Activated T-cell treated with anti-CD3 and anti-CD28 coated beads, Interleukin-2, amount 50 U/mL, for 24 hours (primary cell): ENCODE data around the gene CAPN5.
"Not testable (repeated sequence)": the region's sequence is repeated elsewhere in the genome, so short reads cannot be mapped to it uniquely, and the experiment has no call there.

ENCODE experiments used
- DNase-seq: peaks from one replicate; pipeline ENCODE4 v3.0.0-alpha.2; 2020
- H3K27ac Mint-ChIP-seq: 2 replicates; pipeline ENCODE4 v1.8.0; 2020; ENCODE audit warnings: mild to moderate bottlenecking, mixed read lengths
- H3K27me3 Mint-ChIP-seq: 2 replicates; pipeline ENCODE4 v1.8.0; 2020; ENCODE audit warnings: mixed read lengths
- H3K36me3 Mint-ChIP-seq: 2 replicates; pipeline ENCODE4 v1.8.0; 2020; ENCODE audit warnings: low read depth, mixed read lengths
- H3K4me1 Mint-ChIP-seq: 2 replicates; pipeline ENCODE4 v1.8.0; 2020; ENCODE audit warnings: low read depth, mixed read lengths
- H3K4me3 Mint-ChIP-seq: 2 replicates; pipeline ENCODE4 v1.8.0; 2020; ENCODE audit warnings: mild to moderate bottlenecking, moderate library complexity, mixed read lengths
- H3K9me3 Mint-ChIP-seq: 2 replicates; pipeline ENCODE4 v1.8.0; 2020; ENCODE audit warnings: mixed read lengths

CAPN5 gene

DNA sequence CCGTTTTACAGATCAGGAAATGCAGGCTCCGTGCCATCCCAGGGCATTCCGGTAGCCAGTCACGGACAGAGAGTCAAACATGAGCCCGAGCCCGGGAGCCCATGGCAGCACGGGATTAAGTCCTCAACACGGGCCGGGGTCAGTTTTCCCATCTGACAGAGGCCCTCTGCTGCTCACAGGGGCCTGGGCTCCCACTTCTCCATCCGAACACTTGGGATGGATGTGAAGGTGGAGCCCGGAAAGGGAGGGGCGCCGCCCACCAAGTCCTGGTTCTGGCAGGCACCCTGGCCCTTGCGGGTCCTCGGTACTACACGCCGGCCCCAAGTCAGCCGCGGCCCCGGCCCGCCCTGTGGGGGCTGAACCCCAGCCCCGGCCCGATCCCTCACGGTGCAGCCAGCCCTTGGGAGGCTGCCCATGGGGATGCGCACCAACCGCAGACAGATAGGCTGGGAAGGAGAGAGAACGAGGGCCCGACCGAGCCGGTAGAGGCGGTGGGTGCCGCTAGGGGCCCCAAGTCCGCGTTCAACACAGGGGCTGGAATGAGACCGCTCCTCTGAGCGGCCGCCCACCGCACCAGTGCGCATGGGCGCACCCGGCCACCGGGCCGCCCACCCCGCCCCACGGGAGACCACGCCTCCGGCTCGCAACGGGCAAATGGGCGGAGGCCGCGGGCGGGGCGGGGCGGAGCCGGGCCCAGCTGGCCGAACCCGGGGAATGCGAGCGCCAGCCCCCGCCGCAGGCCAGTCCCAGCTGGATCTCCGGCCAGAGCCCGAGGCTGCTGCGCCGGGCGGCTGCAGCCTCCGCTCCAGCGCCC is at the start of gene CAPN5:
CAPN5 (plus strand) TSS at position 743 of the 814 bp plus-strand sequence. CDS start 17,916 bp downstream, outside the sequence.
- H3K27ac Mint-ChIP-seq, result peak within 1 kb of the TSS; percentile 77

DNA sequence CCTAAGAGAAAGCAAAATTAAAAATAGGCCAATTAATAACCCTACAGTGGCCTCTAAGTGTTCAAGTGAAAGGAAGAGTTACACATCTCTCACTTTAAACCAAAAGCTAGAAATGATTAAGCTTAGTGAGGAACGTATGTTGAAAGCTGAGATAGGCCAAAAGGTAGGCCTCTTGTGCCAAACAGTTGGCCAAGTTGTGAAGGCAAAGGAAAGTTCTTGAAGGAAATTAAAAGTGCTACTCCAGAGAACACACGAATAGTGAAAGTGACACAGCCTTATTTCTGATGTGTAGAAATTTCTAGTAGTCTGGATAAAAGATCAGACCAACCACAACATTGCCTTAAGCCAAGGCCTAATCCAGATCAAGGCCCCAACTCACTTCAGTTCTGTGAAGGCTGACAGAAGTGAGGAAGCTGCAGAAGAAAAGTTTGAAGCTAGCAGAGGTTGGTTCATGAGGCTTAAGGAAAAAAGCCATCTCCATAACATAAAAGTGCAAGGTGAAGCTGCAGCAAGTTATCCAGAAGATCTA is 48.3 kb upstream of the CAPN5 start:
- DNase-seq, H3K9me3 Mint-ChIP-seq, H3K27me3 Mint-ChIP-seq, H3K4me1 Mint-ChIP-seq, H3K4me3 Mint-ChIP-seq: not testable (repeated sequence)
- Mint-ChIP-seq H3K36me3 (peaks cover 21% of the 10 kb centered on the region), H3K27ac (peak overlapping the region; percentile 48)

More for the DNA sequence above, at the start of gene CAPN5:
- H3K27me3 Mint-ChIP-seq, result no peaks in the 10 kb centered on the region
- DNase-seq, result peak; percentile 93
- no peaks in the 10 kb centered on the region for H3K36me3 Mint-ChIP-seq
- peaks cover 12% of the 10 kb centered on the region for H3K4me1 Mint-ChIP-seq
- peak within 1 kb of the TSS; percentile 76 for H3K4me3 Mint-ChIP-seq
- H3K9me3 Mint-ChIP-seq, result peaks cover 2% of the 10 kb centered on the region

DNA sequence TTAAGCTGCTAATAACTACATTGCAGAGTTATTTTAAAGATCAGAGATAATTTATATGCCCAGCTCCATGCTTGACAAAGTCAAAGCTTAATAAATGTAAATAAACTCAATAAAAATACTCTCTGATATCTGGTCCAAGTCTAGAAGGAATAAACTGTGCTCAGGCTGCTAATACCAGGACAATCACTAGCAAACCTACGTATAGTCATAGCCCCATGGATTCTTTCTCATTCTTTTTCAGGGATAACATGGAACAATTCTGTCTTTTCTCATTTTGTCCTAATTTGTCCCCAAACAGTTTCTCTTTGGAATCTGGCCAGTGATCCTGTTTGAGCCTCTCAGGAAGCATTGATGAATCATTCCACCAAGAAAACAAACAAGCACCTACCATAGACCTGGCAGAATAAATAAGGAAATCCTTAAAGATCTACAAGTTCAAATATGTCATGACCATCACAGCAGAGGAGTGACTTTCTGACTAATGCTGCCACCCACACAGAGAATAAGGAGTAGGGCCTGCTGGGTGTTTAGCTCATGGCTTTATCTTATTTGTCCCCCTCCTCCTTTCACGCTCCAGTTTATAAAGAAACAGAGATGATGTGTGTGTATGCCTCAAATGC is 46.7 kb upstream of the CAPN5 start:
- H3K27me3 Mint-ChIP-seq, result no peaks in the 10 kb centered on the region
- no peak overlapping the region for H3K27ac Mint-ChIP-seq
- no peak for DNase-seq
- H3K9me3 Mint-ChIP-seq, result no peaks in the 10 kb centered on the region
- H3K4me1 Mint-ChIP-seq, result peaks cover 9% of the 10 kb centered on the region
- peaks cover 21% of the 10 kb centered on the region for H3K36me3 Mint-ChIP-seq
- H3K4me3 Mint-ChIP-seq, result no peak overlapping the region

DNA sequence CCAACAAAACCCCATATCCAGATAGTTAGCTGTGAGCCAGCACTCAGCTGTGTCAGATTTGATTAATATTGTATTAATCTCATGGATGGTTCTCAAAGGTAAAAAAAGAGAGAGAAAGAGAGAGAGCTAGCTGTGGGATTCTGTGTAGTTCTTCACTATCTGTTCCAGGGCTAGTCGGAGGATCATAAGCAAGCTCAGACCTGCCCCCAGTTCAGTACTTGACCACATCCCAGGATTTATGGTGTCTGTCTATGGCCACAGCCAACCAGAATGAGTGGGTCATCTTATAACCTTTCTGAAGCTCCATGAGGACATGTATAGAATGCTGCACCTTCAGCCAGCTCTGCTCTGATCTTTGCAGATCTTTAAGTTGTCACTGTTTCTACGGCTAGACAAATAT is 46.0 kb upstream of the CAPN5 start:
- H3K27me3 Mint-ChIP-seq, result no peaks in the 10 kb centered on the region
- no peak for DNase-seq
- no peak overlapping the region for H3K27ac Mint-ChIP-seq
- peaks cover 9% of the 10 kb centered on the region for H3K4me1 Mint-ChIP-seq
- no peak overlapping the region for H3K4me3 Mint-ChIP-seq
- peaks cover 21% of the 10 kb centered on the region for H3K36me3 Mint-ChIP-seq
- no peaks in the 10 kb centered on the region for H3K9me3 Mint-ChIP-seq

- H3K4me1 Mint-ChIP-seq, result no peaks in the 10 kb centered on the region
- DNase-seq, result no peak
- peaks cover 10% of the 10 kb centered on the region for H3K27me3 Mint-ChIP-seq
- peaks cover 8% of the 10 kb centered on the region for H3K36me3 Mint-ChIP-seq
- no peak overlapping the region for H3K4me3 Mint-ChIP-seq
- no peaks in the 10 kb centered on the region for H3K9me3 Mint-ChIP-seq
- no peak overlapping the region for H3K27ac Mint-ChIP-seq
Measured at GRCh38 chr11:77024745-77025144, 42.0 kb upstream of the CAPN5 start.

DNA sequence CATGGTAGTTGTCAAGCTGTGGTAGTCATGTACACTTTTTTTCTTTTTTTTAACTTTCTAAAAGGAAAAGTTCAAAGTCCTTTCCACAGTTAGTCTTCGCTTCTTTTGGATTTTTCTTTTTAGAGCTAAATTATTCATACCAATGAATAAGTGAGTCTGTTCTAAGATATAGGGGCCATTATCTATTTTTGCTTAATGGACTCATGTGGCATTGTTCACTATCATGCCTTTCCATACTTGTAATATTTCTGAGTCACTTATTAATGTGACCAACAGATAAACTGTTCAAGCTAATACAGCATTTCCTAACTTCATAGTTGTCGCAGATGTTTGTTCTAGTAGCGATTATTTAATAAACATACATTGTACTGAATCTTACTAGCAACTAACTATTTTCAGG is 40.5 kb upstream of the CAPN5 start:
- Mint-ChIP-seq H3K4me1 (no peaks in the 10 kb centered on the region), H3K4me3 (no peak overlapping the region), H3K9me3 (no peaks in the 10 kb centered on the region), H3K36me3 (peaks cover under 1% of the 10 kb centered on the region), H3K27me3 (peaks cover 25% of the 10 kb centered on the region), H3K27ac (no peak overlapping the region)
- no peak for DNase-seq

- DNase-seq, result no peak
- H3K4me1 Mint-ChIP-seq, result no peaks in the 10 kb centered on the region
- H3K27me3 Mint-ChIP-seq, result peaks cover 29% of the 10 kb centered on the region
- no peaks in the 10 kb centered on the region for H3K36me3 Mint-ChIP-seq
- no peak overlapping the region for H3K4me3 Mint-ChIP-seq
- H3K27ac Mint-ChIP-seq, result no peak overlapping the region
- H3K9me3 Mint-ChIP-seq, result no peaks in the 10 kb centered on the region
Measured at GRCh38 chr11:77026743-77027142, 40.0 kb upstream of the CAPN5 start.

DNA sequence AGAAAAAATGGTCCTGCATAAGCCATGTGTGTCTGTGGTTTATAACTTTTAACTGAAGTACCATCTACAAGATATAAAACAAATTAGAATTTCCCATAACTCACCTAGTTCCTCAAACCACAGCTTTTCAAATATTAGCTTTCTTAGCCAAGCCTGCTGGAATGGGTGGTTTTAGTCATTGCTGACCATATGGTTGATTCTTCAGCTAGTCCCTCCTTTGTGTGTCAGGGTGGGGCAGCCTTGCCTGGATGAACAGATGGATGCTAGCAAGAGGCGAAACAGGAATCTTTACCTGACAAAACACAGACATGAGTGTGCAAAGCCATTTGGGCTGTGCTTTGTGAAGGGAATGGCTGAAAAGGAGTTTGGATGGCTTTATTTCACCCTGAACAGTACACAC is 39.5 kb upstream of the CAPN5 start:
- no peaks in the 10 kb centered on the region for H3K4me1 Mint-ChIP-seq
- no peaks in the 10 kb centered on the region for H3K9me3 Mint-ChIP-seq
- no peak overlapping the region for H3K27ac Mint-ChIP-seq
- DNase-seq, result no peak
- no peaks in the 10 kb centered on the region for H3K36me3 Mint-ChIP-seq
- peaks cover 29% of the 10 kb centered on the region for H3K27me3 Mint-ChIP-seq
- no peak overlapping the region for H3K4me3 Mint-ChIP-seq

DNA sequence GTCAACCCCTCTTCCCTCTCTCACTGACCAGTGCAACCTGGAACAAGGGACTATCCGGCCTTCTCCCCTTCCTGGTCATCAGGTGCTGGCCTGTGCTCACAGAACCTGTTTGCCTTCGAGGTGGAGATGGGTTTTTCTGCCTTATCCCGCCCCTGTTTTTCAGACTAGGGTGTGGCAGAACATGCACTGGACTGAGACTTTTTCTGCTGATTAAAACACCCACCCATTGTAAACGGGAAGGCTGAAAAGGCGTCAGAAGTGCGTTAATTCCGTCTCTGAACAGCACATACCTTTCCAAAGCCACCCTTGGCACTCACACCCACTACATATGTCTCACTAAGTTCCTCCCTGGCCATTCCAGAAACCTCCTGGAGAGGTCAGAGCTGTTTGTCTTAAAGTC is 36.9 kb upstream of the CAPN5 start:
- Mint-ChIP-seq H3K4me3 (no peak overlapping the region), H3K27me3 (peaks cover 29% of the 10 kb centered on the region), H3K9me3 (no peaks in the 10 kb centered on the region), H3K36me3 (no peaks in the 10 kb centered on the region), H3K27ac (no peak overlapping the region), H3K4me1 (no peaks in the 10 kb centered on the region)
- DNase-seq, result no peak

DNA sequence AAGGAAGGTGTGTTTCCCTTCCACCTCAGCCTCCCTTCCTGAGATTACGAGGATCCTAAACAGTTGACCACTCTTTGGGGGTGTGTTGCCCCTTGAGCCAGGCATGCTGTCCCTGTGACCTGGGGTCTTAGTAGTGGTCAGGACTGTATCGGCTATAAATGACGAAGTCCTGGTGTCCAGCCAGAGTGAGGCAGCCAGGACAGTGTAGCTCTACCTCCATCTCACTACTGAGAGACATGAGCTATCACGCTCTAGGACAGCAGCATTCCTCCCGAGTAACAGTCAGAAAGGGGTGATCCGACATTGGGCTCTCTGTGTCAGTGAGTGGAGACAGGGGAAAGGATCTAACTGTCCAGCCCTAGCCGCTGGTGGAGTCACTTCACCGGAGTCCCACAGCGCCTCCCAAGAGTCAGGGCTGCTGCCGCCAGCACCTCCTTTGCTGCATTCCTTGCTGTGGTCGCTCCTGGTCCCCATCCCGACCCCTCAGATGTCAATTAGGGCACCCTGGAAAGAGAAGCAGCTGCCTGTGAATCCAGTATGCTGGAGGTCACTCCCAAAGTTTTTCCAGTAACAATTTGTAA is 35.8 kb upstream of the CAPN5 start:
- no peak for DNase-seq
- Mint-ChIP-seq H3K36me3 (no peaks in the 10 kb centered on the region), H3K27me3 (peaks cover 39% of the 10 kb centered on the region), H3K4me3 (no peak overlapping the region), H3K9me3 (no peaks in the 10 kb centered on the region), H3K4me1 (no peaks in the 10 kb centered on the region), H3K27ac (no peak overlapping the region)

GRCh38 chr11:77031599-77031998 is 35.2 kb upstream of the CAPN5 start:
- Mint-ChIP-seq H3K27me3 (peaks cover 44% of the 10 kb centered on the region), H3K36me3 (no peaks in the 10 kb centered on the region), H3K27ac (no peak overlapping the region), H3K4me1 (no peaks in the 10 kb centered on the region), H3K4me3 (no peak overlapping the region), H3K9me3 (no peaks in the 10 kb centered on the region)
- no peak for DNase-seq

- Mint-ChIP-seq H3K4me3 (no peak overlapping the region), H3K4me1 (peaks cover 7% of the 10 kb centered on the region), H3K36me3 (no peaks in the 10 kb centered on the region), H3K27ac (no peak overlapping the region), H3K9me3 (no peaks in the 10 kb centered on the region), H3K27me3 (peaks cover 55% of the 10 kb centered on the region)
- DNase-seq, result no peak
Measured at GRCh38 chr11:77035039-77035438, 31.7 kb upstream of the CAPN5 start.

GRCh38 chr11:77035580-77035979 is 31.2 kb upstream of the CAPN5 start:
- H3K9me3 Mint-ChIP-seq, result no peaks in the 10 kb centered on the region
- no peaks in the 10 kb centered on the region for H3K36me3 Mint-ChIP-seq
- no peak for DNase-seq
- H3K4me1 Mint-ChIP-seq, result peaks cover 8% of the 10 kb centered on the region
- H3K27me3 Mint-ChIP-seq, result peaks cover 53% of the 10 kb centered on the region
- no peak overlapping the region for H3K4me3 Mint-ChIP-seq
- H3K27ac Mint-ChIP-seq, result no peak overlapping the region

GRCh38 chr11:77036398-77036797 is 30.4 kb upstream of the CAPN5 start:
- Mint-ChIP-seq H3K36me3 (no peaks in the 10 kb centered on the region), H3K9me3 (no peaks in the 10 kb centered on the region)
- no peak for DNase-seq

GRCh38 chr11:77037057-77037456 is 29.7 kb upstream of the CAPN5 start:
- Mint-ChIP-seq H3K27ac (no peak overlapping the region), H3K9me3 (no peaks in the 10 kb centered on the region), H3K4me1 (peaks cover 10% of the 10 kb centered on the region), H3K4me3 (no peak overlapping the region), H3K27me3 (peaks cover 56% of the 10 kb centered on the region), H3K36me3 (no peaks in the 10 kb centered on the region)
- DNase-seq, result no peak

More at GRCh38 chr11:77036398-77036797, 30.4 kb upstream of the CAPN5 start:
- no peak overlapping the region for H3K4me3 Mint-ChIP-seq
- H3K27ac Mint-ChIP-seq, result no peak overlapping the region
- peaks cover 53% of the 10 kb centered on the region for H3K27me3 Mint-ChIP-seq
- H3K4me1 Mint-ChIP-seq, result peaks cover 10% of the 10 kb centered on the region
